MCF 10A (cell line): Measurements from ENCODE around the gene BICC1. TPM values are rescaled to one million over a fixed set of nuclear protein-coding genes. Genes with fewer than 3 reads are reported as not detected.

Experiments used
- BruUV-seq: library from RNA; stranded (reverse); fragments of 400-500 nt; replicated peaks from 2 replicates; lab custom pipeline; 2021; lab: Mats Ljungman, UMichigan
- CTCF ChIA-PET: fragments of 300-600 bp; sonication (Branson Sonifier 250); formaldehyde crosslinking; extraction: SDS; loops from one replicate; lab custom pipeline; 2021; ENCODE audit warnings: antibody characterized with exemption, inconsistent platforms; lab: Yijun Ruan, JAX
- POLR2A ChIA-PET: fragments of 300-600, 350-650 bp; sonication (Branson Sonifier 250); formaldehyde crosslinking; extraction: SDS; loops from one replicate; lab custom pipeline; 2020; ENCODE audit warnings: antibody characterized with exemption, inconsistent platforms; lab: Yijun Ruan, JAX
- DNase-seq: peaks from one replicate; pipeline ENCODE4 v3.0.0-alpha.2; 2018; ENCODE audit not compliant: unreplicated experiment
- H3K27ac Mint-ChIP-seq: one replicate; pipeline ENCODE4 v1.8.0; 2022; ENCODE audit warnings: mild to moderate bottlenecking, low read depth, mixed read lengths; ENCODE audit not compliant: unreplicated experiment
- H3K27me3 Mint-ChIP-seq: one replicate; pipeline ENCODE4 v1.8.0; 2022; ENCODE audit warnings: mixed read lengths; ENCODE audit not compliant: insufficient read depth, unreplicated experiment
- H3K36me3 Mint-ChIP-seq: one replicate; pipeline ENCODE4 v1.8.0; 2022; ENCODE audit warnings: mild to moderate bottlenecking, moderate library complexity, mixed read lengths; ENCODE audit not compliant: insufficient read depth, unreplicated experiment
- H3K4me1 Mint-ChIP-seq: one replicate; pipeline ENCODE4 v1.8.0; 2022; ENCODE audit warnings: mixed read lengths; ENCODE audit not compliant: insufficient read depth, unreplicated experiment
- H3K4me3 Mint-ChIP-seq: one replicate; pipeline ENCODE4 v1.8.0; 2022; ENCODE audit warnings: mild to moderate bottlenecking, moderate library complexity, mixed read lengths; ENCODE audit not compliant: unreplicated experiment
- H3K9me3 Mint-ChIP-seq: one replicate; pipeline ENCODE4 v1.8.0; 2022; ENCODE audit warnings: mixed read lengths; ENCODE audit not compliant: unreplicated experiment
- CTCF ChIP-seq: fragments of 200-600 bp; IDR thresholded peaks from one replicate; pipeline ENCODE4 v1.8.0; 2022; ENCODE audit warnings: antibody characterized with exemption, mild to moderate bottlenecking; ENCODE audit not compliant: unreplicated experiment
- intact Hi-C: fragments of 100-400 bp; cut with micrococcal nuclease; formaldehyde crosslinking; loops from 2 replicates; pipeline ENCODE4 v1.14.1; 2022
- total RNA-seq: library from RNA; stranded (reverse); gene quantifications from 2 replicates; pipeline ENCODE4 v1.2.3, GENCODE V29; 2022

The BICC1 gene
- total RNA-seq, 1 experiment from 2014 or later = 15.6 TPM

GRCh38 chr10:58706836-58707235 lies 194.2 kb downstream of the BICC1 start:
- no peak for DNase-seq
- Mint-ChIP-seq H3K9me3 (no peaks in the 10 kb centered on the region), H3K27me3 (no peaks in the 10 kb centered on the region), H3K36me3 (no peaks in the 10 kb centered on the region), H3K4me1 (peaks cover 23% of the 10 kb centered on the region), H3K27ac (no peak overlapping the region), H3K4me3 (no peak overlapping the region)
- ChIA-PET CTCF (interaction anchor here (1.0 kb wide), 1 partner anchor 66 kb away, joined by 3 read pairs; no protein-coding TSS in a partner anchor), POLR2A (no interaction called here)
- intact Hi-C loops = no loop called here
- TF ChIP-seq CTCF = no peak
- BruUV-seq = no TSS peak

- CTCF ChIA-PET = interaction anchor here (1.0 to 1.5 kb wide), 3 partner anchors 45 to 297 kb away, joined by 3 to 4 read pairs (median 3); no protein-coding TSS in a partner anchor
Observed at GRCh38 chr10:58712141-58712540, 199.5 kb downstream of the BICC1 start.

GRCh38 chr10:58712982-58713381 lies 200.3 kb downstream of the BICC1 start:
- peak overlapping the region; percentile 49 for H3K27ac Mint-ChIP-seq
- H3K4me1 Mint-ChIP-seq = no peaks in the 10 kb centered on the region
- ChIA-PET CTCF (interaction anchor here (0.6 to 1.2 kb wide), 3 partner anchors 10 to 75 kb away, joined by 3 read pairs; no protein-coding TSS in a partner anchor), POLR2A (no interaction called here)
- TF ChIP-seq CTCF = no peak
- H3K36me3 Mint-ChIP-seq = peaks cover 6% of the 10 kb centered on the region
- no peaks in the 10 kb centered on the region for H3K9me3 Mint-ChIP-seq
- no peaks in the 10 kb centered on the region for H3K27me3 Mint-ChIP-seq
- intact Hi-C loops = no loop called here
- no peak for DNase-seq
- BruUV-seq = no TSS peak
- no peak overlapping the region for H3K4me3 Mint-ChIP-seq

More at GRCh38 chr10:58712141-58712540, 199.5 kb downstream of the BICC1 start:
- Mint-ChIP-seq H3K9me3 (no peaks in the 10 kb centered on the region), H3K27ac (no peak overlapping the region), H3K27me3 (no peaks in the 10 kb centered on the region), H3K36me3 (peaks cover 6% of the 10 kb centered on the region), H3K4me1 (no peaks in the 10 kb centered on the region), H3K4me3 (no peak overlapping the region)
- no peak for TF ChIP-seq CTCF
- intact Hi-C loops = no loop called here
- no TSS peak for BruUV-seq
- POLR2A ChIA-PET = interaction anchor here (0.5 kb wide), 1 partner anchor 1776 kb away, joined by 3 read pairs; no protein-coding TSS in a partner anchor
- no peak for DNase-seq

GRCh38 chr10:58714409-58714808 lies 201.7 kb downstream of the BICC1 start:
- BruUV-seq = no TSS peak
- H3K4me3 Mint-ChIP-seq = no peak overlapping the region

More at GRCh38 chr10:58714409-58714808, 201.7 kb downstream of the BICC1 start:
- no peak for TF ChIP-seq CTCF
- no peak for DNase-seq
- H3K4me1 Mint-ChIP-seq = peaks cover 3% of the 10 kb centered on the region
- intact Hi-C loops = no loop called here
- ChIA-PET CTCF (interaction anchor here (1.3 kb wide), 1 partner anchor 9 kb away, joined by 5 read pairs; no protein-coding TSS in a partner anchor), POLR2A (no interaction called here)
- no peak overlapping the region for H3K27ac Mint-ChIP-seq
- no peaks in the 10 kb centered on the region for H3K27me3 Mint-ChIP-seq
- no peaks in the 10 kb centered on the region for H3K9me3 Mint-ChIP-seq
- H3K36me3 Mint-ChIP-seq = peaks cover 6% of the 10 kb centered on the region
